ENCODE measurements around the gene MPDZ.

Gene MPDZ

GRCh38 chr9:13070612-13071595, 208.6 kb downstream of the MPDZ start:
- no peak for DNase-seq

GRCh38 chr9:13069498-13069897, 210.0 kb downstream of the MPDZ start:
- DNase-seq: no peak

- no peak for DNase-seq
These were observed 214.8 kb downstream of the MPDZ start for GRCh38 chr9:13064676-13065075.

- no peak for DNase-seq
These were observed 215.5 kb downstream of the MPDZ start for GRCh38 chr9:13063880-13064459.

- no peak for DNase-seq
These were observed 218.1 kb downstream of the MPDZ start for GRCh38 chr9:13061390-13061789.

Data from GOT3 (cell line).